Measurements from ENCODE around the gene INPP4B.

DNA sequence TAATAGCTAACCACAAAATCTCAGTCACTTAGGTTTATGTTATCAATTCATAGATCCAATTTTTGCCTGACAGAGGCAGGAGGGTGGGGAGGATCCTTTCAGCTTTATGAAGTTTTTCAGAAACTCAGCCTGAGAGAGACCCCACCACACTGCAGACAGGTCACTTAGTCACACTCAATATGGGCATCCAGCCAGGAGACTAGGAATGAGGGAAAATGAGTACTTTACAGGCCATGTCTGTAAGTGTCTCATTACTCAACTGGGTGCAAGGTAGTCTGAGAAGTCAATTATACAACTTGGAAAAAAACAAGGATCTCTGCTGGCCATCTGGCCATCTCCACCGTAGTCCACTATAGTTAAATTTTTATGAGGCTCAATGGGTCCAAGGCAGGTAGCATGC lies 365.9 kb downstream of the INPP4B start:
- TF ChIP-seq, protein P1, sequence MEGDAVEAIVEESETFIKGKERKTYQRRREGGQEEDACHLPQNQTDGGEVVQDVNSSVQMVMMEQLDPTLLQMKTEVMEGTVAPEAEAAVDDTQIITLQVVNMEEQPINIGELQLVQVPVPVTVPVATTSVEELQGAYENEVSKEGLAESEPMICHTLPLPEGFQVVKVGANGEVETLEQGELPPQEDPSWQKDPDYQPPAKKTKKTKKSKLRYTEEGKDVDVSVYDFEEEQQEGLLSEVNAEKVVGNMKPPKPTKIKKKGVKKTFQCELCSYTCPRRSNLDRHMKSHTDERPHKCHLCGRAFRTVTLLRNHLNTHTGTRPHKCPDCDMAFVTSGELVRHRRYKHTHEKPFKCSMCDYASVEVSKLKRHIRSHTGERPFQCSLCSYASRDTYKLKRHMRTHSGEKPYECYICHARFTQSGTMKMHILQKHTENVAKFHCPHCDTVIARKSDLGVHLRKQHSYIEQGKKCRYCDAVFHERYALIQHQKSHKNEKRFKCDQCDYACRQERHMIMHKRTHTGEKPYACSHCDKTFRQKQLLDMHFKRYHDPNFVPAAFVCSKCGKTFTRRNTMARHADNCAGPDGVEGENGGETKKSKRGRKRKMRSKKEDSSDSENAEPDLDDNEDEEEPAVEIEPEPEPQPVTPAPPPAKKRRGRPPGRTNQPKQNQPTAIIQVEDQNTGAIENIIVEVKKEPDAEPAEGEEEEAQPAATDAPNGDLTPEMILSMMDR (IDR thresholded peaks at IDR 0.05) = no peak
- TF ChIP-seq POLR2A (IDR thresholded peaks at IDR 0.05) = no peak

All from uterus (tissue), 2 donors.